Muscle of back (tissue), 13 donors: ENCODE measurements around the gene AKR1D1. TPM values are rescaled to one million over a fixed set of nuclear protein-coding genes. Genes with fewer than 3 reads are reported as not detected.
A peak's percentile ranks its signal among the peaks of the same experiment; 100 is the strongest.
"Not testable (repeated sequence)": the region's sequence is repeated elsewhere in the genome, so short reads cannot be mapped to it uniquely, and the experiment has no call there.

ENCODE experiments used
- DNase-seq, 3 donors: peaks; one replicate each; pipeline versions ENCODE4 v3.0.0 to v3.0.0-alpha.2; 2013
- long read RNA-seq, 9 donors: transcript quantifications; one replicate each; lab custom pipeline, GENCODE V29; 2026
- polyA plus RNA-seq, 10 donors: library from polyadenylated mRNA; unstranded; fragments of 120-200 nt; gene quantifications; one replicate each; pipeline ENCODE4 v1.2.1, GENCODE V29; 2013; ENCODE audit not compliant: insufficient read length in 10 of 10

Gene AKR1D1
- under 1 TPM in 2 of 10 donors, not detected in 8; 0.14 to 0.22 TPM for polyA plus RNA-seq
- long read RNA-seq, donor 1 = 0 reads
- long read RNA-seq, donor 2 = 0 reads
- long read RNA-seq, donor 3 = 0 reads
- long read RNA-seq, donor 4 = 0 reads
- long read RNA-seq, donor 5 = 0 reads
- long read RNA-seq, donor 6 = 0 reads
- long read RNA-seq, donor 7 = 0 reads
- long read RNA-seq, donor 8 = 0 reads
- long read RNA-seq, donor 9 = 0 reads

- DNase-seq = no peak
Observed at GRCh38 chr7:138076196-138076595, at the start of gene AKR1D1. Gene AKR1D1, plus strand, starts transcription at chr7:138076459. Its CDS starts 60 bp downstream, at chr7:138076519.

GRCh38 chr7:138027100-138027499 lies 49.2 kb upstream of the AKR1D1 start:
- DNase-seq = no peak

DNA sequence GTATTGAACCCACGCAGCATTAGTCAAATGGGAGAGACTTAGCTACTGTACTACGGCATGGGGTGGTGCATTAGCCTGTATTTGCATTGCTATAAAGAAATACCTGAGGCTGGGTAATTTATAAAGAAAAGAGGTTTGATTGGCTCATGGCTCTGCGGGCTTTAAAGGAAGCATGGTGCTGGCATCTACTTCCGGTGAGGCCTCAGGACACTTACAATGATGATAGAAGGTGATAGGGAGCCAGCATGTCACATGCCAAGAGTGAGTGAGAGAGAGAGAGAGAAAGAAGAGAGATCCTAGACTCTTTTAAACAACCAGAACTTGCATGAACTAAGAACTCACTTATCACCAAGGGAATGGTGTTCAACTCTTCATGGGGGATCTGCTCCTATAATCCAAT lies 47.1 kb upstream of the AKR1D1 start:
- no peak for DNase-seq

DNA sequence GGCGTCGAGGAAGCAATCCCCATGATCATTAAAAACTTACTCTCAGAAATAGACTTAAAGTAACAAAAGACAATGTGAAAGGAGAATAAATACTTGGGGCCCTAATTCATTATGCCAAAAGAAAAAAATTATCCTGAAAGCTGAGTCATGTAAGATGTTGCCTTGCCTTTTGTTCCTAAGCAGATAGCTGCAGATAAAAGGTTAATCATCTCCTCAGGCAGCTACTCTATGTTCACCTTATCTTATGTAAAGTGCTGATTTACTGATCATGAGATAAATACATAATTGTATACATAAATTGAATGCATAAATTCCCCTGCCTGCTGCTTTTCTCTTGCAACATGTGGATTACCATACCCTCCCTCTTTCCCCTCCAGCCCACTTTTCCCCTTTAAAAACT lies 46.3 kb upstream of the AKR1D1 start:
- no peak for DNase-seq

DNA sequence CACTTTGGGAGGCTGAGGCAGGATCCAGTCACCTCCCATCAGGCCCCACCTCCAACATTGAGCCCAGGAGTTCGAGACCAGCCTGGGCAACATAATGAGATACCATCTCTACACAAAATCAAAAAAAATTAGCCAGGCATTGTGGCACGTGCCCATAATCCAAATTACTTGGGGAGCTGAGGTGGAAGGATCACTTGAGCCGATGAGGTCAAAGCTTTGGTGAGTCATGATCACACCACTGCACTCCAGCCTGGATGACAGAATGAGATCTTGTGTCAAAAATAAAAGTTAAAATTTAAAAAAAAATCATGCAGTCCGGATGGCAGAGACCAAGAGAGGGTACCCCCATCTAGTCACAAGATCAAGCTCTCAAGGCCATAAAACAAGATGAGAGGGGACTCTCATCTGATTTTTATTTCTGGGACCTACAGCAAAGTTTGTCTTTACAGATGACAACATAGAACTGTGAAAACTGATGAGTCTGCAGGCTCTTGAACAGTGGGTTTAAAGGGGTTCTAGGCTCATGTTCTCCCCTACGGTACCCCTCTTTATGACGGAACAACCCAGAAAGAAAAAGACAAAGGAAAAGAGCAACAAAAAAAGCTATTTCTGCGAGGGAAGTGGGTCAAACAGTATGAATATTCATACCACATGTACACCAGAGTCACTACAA lies 45.4 kb upstream of the AKR1D1 start:
- DNase-seq = no peak

GRCh38 chr7:138032186-138032585 lies 44.1 kb upstream of the AKR1D1 start:
- DNase-seq = no peak

DNA sequence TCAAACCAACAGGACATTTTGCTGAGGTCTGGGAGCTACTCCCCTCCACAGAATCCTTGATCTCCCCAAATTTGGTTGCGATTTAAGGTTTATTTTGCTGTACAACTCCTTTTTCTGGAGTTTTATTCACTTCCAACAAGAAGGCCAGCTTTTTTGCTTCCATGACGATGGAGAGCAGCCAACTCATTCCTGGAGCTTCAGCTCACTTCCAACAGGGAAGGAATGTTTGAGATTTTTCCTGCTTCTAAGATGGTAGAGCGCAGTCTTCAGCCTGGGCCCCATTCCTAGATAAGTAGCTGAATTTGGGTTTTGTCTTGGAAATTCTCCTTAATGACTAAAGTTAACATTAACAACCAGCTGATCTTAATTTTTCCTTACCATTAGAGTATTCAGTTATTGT lies 43.5 kb upstream of the AKR1D1 start:
- DNase-seq = peak in 2 of 3 donors; percentile 28 to 31

GRCh38 chr7:138033241-138033640 lies 43.0 kb upstream of the AKR1D1 start:
- DNase-seq = no peak

DNA sequence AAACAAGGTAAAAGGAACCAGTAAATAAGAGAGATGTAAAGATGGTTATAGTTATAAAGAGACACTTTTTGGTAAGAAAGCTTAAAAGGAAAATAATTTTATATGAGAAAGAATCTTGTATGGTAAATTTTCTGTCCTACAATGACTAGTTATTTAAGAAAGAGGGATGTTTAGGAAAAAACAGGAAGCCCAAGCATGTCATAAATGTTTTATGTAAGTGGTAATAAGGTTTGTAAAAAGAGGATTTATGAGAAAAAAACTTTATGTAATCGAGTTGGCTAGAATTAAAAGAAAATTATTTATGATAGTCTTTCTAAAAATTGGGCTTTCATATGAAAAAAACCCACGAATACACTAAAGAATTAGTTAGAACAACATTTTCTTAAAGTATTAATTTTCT lies 40.1 kb upstream of the AKR1D1 start:
- no peak for DNase-seq

GRCh38 chr7:138040063-138040462 lies 36.2 kb upstream of the AKR1D1 start:
- not testable (repeated sequence) for DNase-seq

GRCh38 chr7:138044897-138045296 lies 31.4 kb upstream of the AKR1D1 start:
- DNase-seq = no peak

DNA sequence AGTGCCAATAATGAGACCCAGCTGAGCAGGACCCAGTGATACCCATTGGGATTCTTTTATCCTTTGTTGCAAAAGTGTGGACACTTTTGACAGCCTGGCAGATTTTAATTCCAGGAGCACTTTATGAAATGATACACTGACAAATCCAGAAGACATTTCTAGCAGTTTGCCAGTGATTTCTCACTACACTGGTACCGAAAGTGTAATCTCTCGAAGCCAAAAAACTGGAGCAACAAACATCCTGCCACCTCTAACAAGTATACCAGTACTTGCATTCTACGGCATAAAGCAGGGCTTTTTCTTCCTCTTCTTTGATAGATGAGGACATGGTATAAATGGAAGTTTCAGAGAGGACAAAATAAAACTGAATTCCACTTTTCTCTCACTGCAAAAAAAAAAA lies 28.4 kb upstream of the AKR1D1 start:
- no peak for DNase-seq

DNA sequence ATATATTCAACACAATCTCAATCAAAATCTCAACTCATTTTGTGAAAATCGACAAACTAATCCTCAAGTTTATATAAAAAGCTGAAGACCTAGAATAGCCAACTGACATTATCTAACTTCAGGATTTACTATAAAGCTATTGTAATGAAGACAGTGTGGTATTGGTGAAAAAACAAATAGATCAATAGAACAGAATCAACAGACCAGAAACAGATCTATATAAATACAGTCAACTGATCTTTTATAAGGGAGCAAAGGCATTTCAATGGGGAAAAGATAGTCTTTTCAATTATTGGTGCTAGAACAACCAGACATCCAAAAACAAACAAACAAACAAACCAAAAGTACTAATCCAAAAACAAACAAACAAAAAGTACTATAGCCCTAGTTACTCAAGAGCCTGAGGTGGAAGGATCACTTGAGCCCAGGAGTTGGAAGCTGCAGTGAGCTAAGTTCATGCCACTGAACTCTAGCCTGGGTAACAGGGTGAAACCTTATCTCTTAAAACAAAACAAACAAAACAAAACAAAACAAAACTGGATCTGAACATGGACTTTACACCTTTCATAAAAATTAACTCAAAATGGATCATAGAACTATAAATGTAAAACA lies 26.6 kb upstream of the AKR1D1 start:
- no peak for DNase-seq

GRCh38 chr7:138051712-138052247 lies 24.5 kb upstream of the AKR1D1 start:
- DNase-seq = not testable (repeated sequence)

DNA sequence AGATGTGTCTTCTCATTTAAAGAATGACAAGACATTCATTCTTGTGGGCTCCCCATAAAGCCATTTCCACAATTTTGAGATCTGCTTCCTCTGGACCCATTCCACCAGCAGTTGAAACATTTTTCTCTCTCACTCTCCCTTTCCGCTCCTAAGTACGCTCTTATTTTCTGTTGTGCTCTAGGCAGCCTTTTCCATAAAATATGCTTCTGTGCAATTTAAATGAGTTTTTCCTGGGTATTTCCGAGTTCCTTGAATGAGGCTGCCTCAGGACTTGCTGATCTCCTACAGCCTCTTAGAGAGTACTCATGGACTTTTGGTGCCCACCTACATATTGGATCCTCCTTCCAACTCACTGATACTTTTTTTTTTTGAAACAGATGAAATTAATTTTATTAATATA lies 23.6 kb upstream of the AKR1D1 start:
- no peak for DNase-seq

GRCh38 chr7:138055698-138056097 lies 20.6 kb upstream of the AKR1D1 start:
- not testable (repeated sequence) for DNase-seq

GRCh38 chr7:138063400-138063799 lies 12.9 kb upstream of the AKR1D1 start:
- DNase-seq = no peak

DNA sequence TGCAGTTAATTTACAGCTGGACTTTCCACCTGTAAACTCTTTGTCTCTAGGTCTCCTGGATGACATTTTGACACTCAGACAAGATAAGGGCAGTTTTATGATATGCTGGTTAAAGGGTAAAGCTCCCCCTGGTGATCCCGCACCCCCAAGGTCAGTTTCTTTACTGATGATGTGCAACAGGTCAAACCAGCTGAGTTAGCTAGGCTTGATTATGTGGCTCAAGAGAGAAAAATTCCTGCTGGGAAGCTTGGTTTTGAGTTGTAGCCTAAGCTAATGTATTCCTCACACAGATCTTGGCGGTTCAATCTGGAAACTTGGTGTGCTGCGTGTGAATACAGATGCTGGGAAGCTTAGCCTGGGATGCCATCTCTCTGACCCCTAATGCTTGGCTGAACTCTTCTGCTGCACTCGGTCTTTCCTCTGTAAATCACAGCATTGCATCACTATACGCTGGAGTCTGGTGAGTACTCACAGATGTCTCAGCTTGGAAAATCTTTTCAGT lies 11.4 kb upstream of the AKR1D1 start:
- peak; percentile 58 to 90 (median 77) for DNase-seq

DNA sequence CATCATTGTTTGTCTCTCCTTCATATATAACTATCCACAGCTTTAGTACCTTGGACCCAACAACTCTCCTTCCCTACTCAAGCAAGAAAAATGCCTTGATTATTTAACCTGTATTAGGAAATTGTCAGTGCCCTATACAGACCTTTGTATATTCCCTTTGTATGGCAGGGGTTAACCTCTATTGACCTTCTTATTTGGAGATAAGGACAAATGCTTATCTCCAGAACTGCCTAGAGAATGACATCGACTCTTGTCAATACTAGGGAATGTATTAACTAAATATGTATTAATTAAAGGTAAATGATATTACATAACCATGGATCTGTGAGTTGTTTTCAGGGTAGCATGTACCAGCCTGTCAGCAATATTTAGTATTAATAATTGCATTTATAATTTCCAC lies 10.4 kb upstream of the AKR1D1 start:
- no peak for DNase-seq

- no peak for DNase-seq
Observed at GRCh38 chr7:138066954-138067394, 9.3 kb upstream of the AKR1D1 start.

DNA sequence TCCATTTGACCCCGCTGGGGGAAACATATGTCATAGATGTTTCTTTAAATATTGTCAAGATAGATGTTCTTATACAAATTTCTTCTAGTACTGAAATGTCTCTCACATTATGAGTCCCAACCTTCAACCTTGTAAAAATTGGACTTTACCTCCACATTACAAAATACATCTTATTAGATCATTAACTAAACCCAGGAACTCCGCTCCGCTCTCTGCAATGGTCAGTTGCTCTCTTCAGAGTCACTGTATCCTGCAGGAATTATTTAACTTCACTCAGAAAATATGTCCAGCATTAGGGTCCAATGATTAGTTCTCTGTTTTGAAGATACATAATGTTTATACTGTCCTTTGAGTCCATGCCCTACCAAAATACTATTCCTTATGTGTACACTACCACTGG lies 8.5 kb upstream of the AKR1D1 start:
- no peak for DNase-seq

- no peak for DNase-seq
Observed at GRCh38 chr7:138070908-138071307, 5.4 kb upstream of the AKR1D1 start.

DNA sequence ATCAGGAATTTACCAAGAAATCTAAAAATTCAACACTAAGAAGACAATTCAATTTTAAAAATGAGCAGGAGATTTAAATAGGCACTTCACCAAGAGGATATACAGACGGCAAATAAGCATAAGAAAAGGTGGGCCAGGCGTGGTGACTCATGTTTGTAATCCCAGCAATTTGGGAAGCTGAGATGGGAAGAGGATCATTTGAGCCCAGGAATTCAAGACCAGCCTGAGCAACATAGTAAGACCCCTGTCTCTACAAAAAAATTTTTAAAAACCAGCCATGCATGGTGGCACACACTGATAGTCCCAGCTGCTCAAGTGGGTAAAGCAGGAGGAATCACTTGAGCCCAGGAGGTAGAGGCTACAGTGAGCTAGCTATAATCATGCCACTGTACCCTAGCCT lies 3.5 kb upstream of the AKR1D1 start:
- DNase-seq = no peak
